IMR-90 (cell line): ENCODE measurements around the gene SPACA6. TPM values are rescaled to one million over a fixed set of nuclear protein-coding genes. Genes with fewer than 3 reads are reported as not detected.

ENCODE experiments used
- ATAC-seq: fragments of 200-7000 bp; cut with Tn5 transposase; 2 replicates; pipeline ENCODE4 v1.9.1; 2020; ENCODE audit warnings: low read depth, mild to moderate bottlenecking, moderate library complexity
- BruUV-seq: library from RNA; stranded (reverse); fragments of 400-500 nt; replicated peaks from 2 replicates; lab custom pipeline; 2021; lab: Mats Ljungman, UMichigan
- CTCF ChIA-PET: fragments of 300-600 bp; formaldehyde crosslinking; extraction: SDS; loops from one replicate; lab custom pipeline; 2021; ENCODE audit warnings: antibody characterized with exemption; lab: Yijun Ruan, JAX
- POLR2A ChIA-PET: fragments of 300-600 bp; sonication (Branson Sonifier 250); formaldehyde crosslinking; loops from one replicate; lab custom pipeline; 2022; ENCODE audit warnings: antibody characterized with exemption; ENCODE audit not compliant: unreplicated experiment; lab: Charles Lee
- DNase-seq: peaks from one replicate; pipeline ENCODE4 v3.0.0; 2013
- H2AFZ ChIP-seq: replicated peaks from 2 replicates; pipeline ENCODE3; 2013; ENCODE audit warnings: low read length, mild to moderate bottlenecking; ENCODE audit not compliant: poor library complexity
- H2AK5ac ChIP-seq: 2 replicates; pipeline ENCODE4 v1.6.1; 2013; ENCODE audit warnings: low read depth, low read length, inconsistent platforms
- H2AK9ac ChIP-seq: replicated peaks from 2 replicates; pipeline ENCODE3; 2013; ENCODE audit warnings: mild to moderate bottlenecking, low read depth, low read length, moderate library complexity; ENCODE audit not compliant: poor library complexity
- H2BK120ac ChIP-seq: 2 replicates; pipeline ENCODE4 v1.6.1; 2013; ENCODE audit warnings: low read depth, low read length, inconsistent platforms
- H2BK15ac ChIP-seq: 3 replicates; pipeline ENCODE4 v1.6.1; 2013; ENCODE audit warnings: low read depth, low read length, inconsistent platforms
- H2BK20ac ChIP-seq: 2 replicates; pipeline ENCODE4 v1.6.1; 2013; ENCODE audit warnings: low read depth, mild to moderate bottlenecking, inconsistent platforms, low read length, moderate library complexity
- H2BK5ac ChIP-seq: 2 replicates; pipeline ENCODE4 v1.6.1; 2013; ENCODE audit warnings: mild to moderate bottlenecking, low read depth, low read length, inconsistent platforms; ENCODE audit not compliant: poor library complexity, severe bottlenecking
- H3K14ac ChIP-seq: replicated peaks from 2 replicates; pipeline ENCODE4 v1.6.1; 2013; ENCODE audit warnings: low read depth, low read length, inconsistent platforms
- H3K18ac ChIP-seq: 2 replicates; pipeline ENCODE4 v1.6.1; 2013; ENCODE audit warnings: low read depth, low read length, control low read depth
- H3K23ac ChIP-seq: 2 replicates; pipeline ENCODE4 v1.6.1; 2013; ENCODE audit warnings: low read depth, low read length, inconsistent platforms
- H3K27ac ChIP-seq: 2 replicates; pipeline ENCODE4 v1.5.1; 2013; ENCODE audit warnings: mild to moderate bottlenecking, control low read depth, low read length; ENCODE audit not compliant: insufficient read depth
- H3K27me3 ChIP-seq: 2 replicates; pipeline ENCODE4 v1.6.1; 2013; ENCODE audit warnings: low read length; ENCODE audit not compliant: control insufficient read depth, insufficient read depth
- H3K36me3 ChIP-seq: 2 replicates; pipeline ENCODE4 v1.6.1; 2013; ENCODE audit warnings: low read length, mixed read lengths; ENCODE audit not compliant: control insufficient read depth, insufficient read depth
- H3K4ac ChIP-seq: 2 replicates; pipeline ENCODE4 v1.6.1; 2013; ENCODE audit warnings: low read depth, low read length, inconsistent platforms
- H3K4me1 ChIP-seq: 2 replicates; pipeline ENCODE4 v1.6.1; 2013; ENCODE audit warnings: low read length, mixed read lengths; ENCODE audit not compliant: control insufficient read depth, insufficient read depth
- H3K4me2 ChIP-seq: 2 replicates; pipeline ENCODE4 v1.6.1; 2013; ENCODE audit warnings: low read depth, mild to moderate bottlenecking, control low read depth, low read length, moderate library complexity
- H3K4me3 ChIP-seq: 2 replicates; pipeline ENCODE4 v1.5.1; 2013; ENCODE audit warnings: low read depth, mild to moderate bottlenecking, control low read depth, low read length, moderate library complexity; ENCODE audit not compliant: insufficient read depth
- H3K56ac ChIP-seq: 2 replicates; pipeline ENCODE4 v1.6.1; 2013; ENCODE audit warnings: low read length, inconsistent platforms; ENCODE audit not compliant: insufficient read depth; ENCODE audit errors: extremely low read depth
- H3K79me1 ChIP-seq, 2 experiments: 2 replicates each; pipeline ENCODE4 v1.6.1; 2013; ENCODE audit warnings: low read length in 2 of 2, inconsistent platforms in 1 of 2, low read depth in 1 of 2
- H3K9ac ChIP-seq: 2 replicates; pipeline ENCODE4 v1.6.1; 2013; ENCODE audit warnings: low read depth, low read length, control low read depth
- H3K9me1 ChIP-seq: 2 replicates; pipeline ENCODE4 v1.6.1; 2013; ENCODE audit warnings: low read length, inconsistent platforms; ENCODE audit not compliant: insufficient read depth
- H3K9me3 ChIP-seq: 2 replicates; pipeline ENCODE4 v1.6.1; 2013; ENCODE audit warnings: low read length; ENCODE audit not compliant: control insufficient read depth, insufficient read depth
- H4K20me1 ChIP-seq: 2 replicates; pipeline ENCODE4 v1.6.1; 2013; ENCODE audit warnings: low read length, inconsistent platforms; ENCODE audit not compliant: insufficient read depth
- H4K5ac ChIP-seq: 2 replicates; pipeline ENCODE4 v1.6.1; 2013; ENCODE audit warnings: mild to moderate bottlenecking, low read depth, low read length, control low read depth
- H4K8ac ChIP-seq, 2 experiments: 2 replicates each; pipeline ENCODE4 v1.6.1; 2013; ENCODE audit warnings: low read depth in 2 of 2, low read length in 2 of 2, control low read depth in 1 of 2, inconsistent platforms in 1 of 2
- H4K91ac ChIP-seq: 2 replicates; pipeline ENCODE4 v1.6.1; 2013; ENCODE audit warnings: low read depth, low read length, inconsistent platforms; ENCODE audit not compliant: insufficient read depth
- BHLHE40 ChIP-seq: fragments of 150-350 bp; IDR thresholded peaks from 2 replicates; pipeline ENCODE4 v1.6.1; 2016; ENCODE audit warnings: mild to moderate bottlenecking, low read depth, low read length
- CEBPB ChIP-seq: IDR thresholded peaks from 2 replicates; pipeline ENCODE4 v1.6.1; 2012; ENCODE audit warnings: low read depth, low read length, improper control_type of control experiment
- CHD1 ChIP-seq: IDR thresholded peaks from 2 replicates; pipeline ENCODE4 v1.6.1; 2012; ENCODE audit warnings: low read depth, low read length, improper control_type of control experiment
- FOS ChIP-seq: fragments of 150-350 bp; IDR thresholded peaks from 2 replicates; pipeline ENCODE4 v1.6.1; 2016; ENCODE audit warnings: low read depth, low read length
- MAZ ChIP-seq: IDR thresholded peaks from 2 replicates; pipeline ENCODE4 v1.6.1; 2012; ENCODE audit warnings: low read depth, mild to moderate bottlenecking, low read length, improper control_type of control experiment, moderate library complexity, borderline replicate concordance
- MXI1 ChIP-seq: IDR thresholded peaks from 2 replicates; pipeline ENCODE4 v1.6.1; 2012; ENCODE audit warnings: low read depth, mild to moderate bottlenecking, low read length, moderate library complexity, borderline replicate concordance
- NFE2L2 ChIP-seq: fragments of 150-350 bp; IDR thresholded peaks from 2 replicates; pipeline ENCODE4 v1.6.1; 2016; ENCODE audit warnings: low read depth, mild to moderate bottlenecking, low read length
- RAD21 ChIP-seq: IDR thresholded peaks from 2 replicates; pipeline ENCODE4 v1.6.1; 2012; ENCODE audit warnings: low read length, improper control_type of control experiment
- RFX5 ChIP-seq: IDR thresholded peaks from 2 replicates; pipeline ENCODE4 v1.8.0; 2012; ENCODE audit warnings: low read depth, mild to moderate bottlenecking, low read length, moderate library complexity
- SMC3 ChIP-seq: fragments of 150-350 bp; IDR thresholded peaks from 2 replicates; pipeline ENCODE4 v1.6.1; 2016; ENCODE audit warnings: low read depth, mild to moderate bottlenecking, antibody characterized with exemption, low read length, moderate library complexity
- WGBS, 2 experiments: methylation state at CpG; one replicate each; pipeline versions ENCODE4 v1.1.5 to v1.1.7; 2013; ENCODE audit warnings: missing lambda C conversion rate in 2 of 2; ENCODE audit not compliant: insufficient read length in 1 of 2; ENCODE audit errors: extremely low coverage in 2 of 2; 5-methylcytosine and 5-hydroxymethylcytosine counted together
- dilution Hi-C: fragments of 300-500 bp; cut with HindIII; formaldehyde crosslinking; loops from one replicate; pipeline ENCODE4 v1.14.3; 2018; ENCODE audit warnings: low sequenced_read_pairs; ENCODE audit not compliant: unreplicated experiment
- in situ Hi-C: fragments of 300-500 bp; cut with MboI; formaldehyde crosslinking; loops from 3 replicates; pipeline ENCODE4 v1.14.3; 2019; ENCODE audit warnings: low sequenced_read_pairs, inconsistent platforms, mixed read lengths
- intact Hi-C: fragments of 100-400 bp; cut with micrococcal nuclease; formaldehyde crosslinking; loops from 2 replicates; pipeline ENCODE4 v1.10.0; 2022
- polyA plus RNA-seq, 3 experiments: library from polyadenylated mRNA; depleted of rRNA; stranded (reverse); fragments of >200 nt; gene quantifications; 2 replicates each; pipeline ENCODE4 v1.2.3, GENCODE V29; 2012; ENCODE audit warnings: low replicate concordance in 1 of 3
- total RNA-seq: library from RNA; depleted of rRNA; stranded (reverse); fragments of >200 nt; gene quantifications from 2 replicates; pipeline ENCODE4 v1.2.3, GENCODE V29; 2012
- TF ChIP-seq, protein P1 (sequence below): fragments of 150-350 bp; IDR thresholded peaks from 2 replicates; pipeline ENCODE4 v1.6.1; 2016; ENCODE audit warnings: low read depth, mild to moderate bottlenecking, low read length, moderate library complexity, borderline replicate concordance
- TF ChIP-seq, protein P2 (sequence below): conservative IDR thresholded peaks from 2 replicates; pipeline ENCODE4 v1.5.1; 2012; ENCODE audit warnings: mild to moderate bottlenecking, low read depth, low read length, improper control_type of control experiment
- TF ChIP-seq, protein P3 (sequence below): fragments of 150-350 bp; IDR thresholded peaks from 2 replicates; pipeline ENCODE4 v1.6.1; 2017; ENCODE audit warnings: mild to moderate bottlenecking, antibody characterized with exemption, low read length, low read depth

SPACA6 gene
- total and polyA plus RNA-seq, 2 of the 4 experiments (the other 2 are of a cell fraction): 1.3 to 13.6 TPM

DNA sequence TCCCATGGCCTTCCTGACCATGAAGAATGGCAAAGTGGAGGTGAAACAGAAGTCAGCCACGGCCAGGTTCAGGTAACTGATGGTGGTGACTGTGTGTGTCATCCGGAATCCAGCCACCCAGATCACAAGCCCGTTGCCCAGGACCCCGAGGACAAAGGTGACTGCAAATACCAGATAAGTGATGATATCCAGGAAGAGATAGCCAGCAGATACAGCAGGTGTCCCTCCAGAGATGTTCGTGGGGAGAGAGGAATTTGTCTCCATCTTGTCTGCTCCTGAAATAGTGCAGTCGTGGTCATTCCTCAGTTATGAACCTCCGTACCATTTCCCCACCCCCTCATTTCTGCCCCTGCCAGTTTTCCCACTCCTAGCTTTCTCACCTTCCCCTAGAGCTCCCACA lies 53.6 kb downstream of the SPACA6 start:
- TF ChIP-seq MAZ (no peak), MXI1 (no peak), SMC3 (no peak), NFE2L2 (no peak), CHD1 (no peak), CEBPB (no peak), FOS (no peak), RAD21 (no peak), BHLHE40 (no peak), RFX5 (no peak)
- TF ChIP-seq, protein P1, sequence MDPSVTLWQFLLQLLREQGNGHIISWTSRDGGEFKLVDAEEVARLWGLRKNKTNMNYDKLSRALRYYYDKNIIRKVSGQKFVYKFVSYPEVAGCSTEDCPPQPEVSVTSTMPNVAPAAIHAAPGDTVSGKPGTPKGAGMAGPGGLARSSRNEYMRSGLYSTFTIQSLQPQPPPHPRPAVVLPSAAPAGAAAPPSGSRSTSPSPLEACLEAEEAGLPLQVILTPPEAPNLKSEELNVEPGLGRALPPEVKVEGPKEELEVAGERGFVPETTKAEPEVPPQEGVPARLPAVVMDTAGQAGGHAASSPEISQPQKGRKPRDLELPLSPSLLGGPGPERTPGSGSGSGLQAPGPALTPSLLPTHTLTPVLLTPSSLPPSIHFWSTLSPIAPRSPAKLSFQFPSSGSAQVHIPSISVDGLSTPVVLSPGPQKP: no peak
- TF ChIP-seq, protein P2, sequence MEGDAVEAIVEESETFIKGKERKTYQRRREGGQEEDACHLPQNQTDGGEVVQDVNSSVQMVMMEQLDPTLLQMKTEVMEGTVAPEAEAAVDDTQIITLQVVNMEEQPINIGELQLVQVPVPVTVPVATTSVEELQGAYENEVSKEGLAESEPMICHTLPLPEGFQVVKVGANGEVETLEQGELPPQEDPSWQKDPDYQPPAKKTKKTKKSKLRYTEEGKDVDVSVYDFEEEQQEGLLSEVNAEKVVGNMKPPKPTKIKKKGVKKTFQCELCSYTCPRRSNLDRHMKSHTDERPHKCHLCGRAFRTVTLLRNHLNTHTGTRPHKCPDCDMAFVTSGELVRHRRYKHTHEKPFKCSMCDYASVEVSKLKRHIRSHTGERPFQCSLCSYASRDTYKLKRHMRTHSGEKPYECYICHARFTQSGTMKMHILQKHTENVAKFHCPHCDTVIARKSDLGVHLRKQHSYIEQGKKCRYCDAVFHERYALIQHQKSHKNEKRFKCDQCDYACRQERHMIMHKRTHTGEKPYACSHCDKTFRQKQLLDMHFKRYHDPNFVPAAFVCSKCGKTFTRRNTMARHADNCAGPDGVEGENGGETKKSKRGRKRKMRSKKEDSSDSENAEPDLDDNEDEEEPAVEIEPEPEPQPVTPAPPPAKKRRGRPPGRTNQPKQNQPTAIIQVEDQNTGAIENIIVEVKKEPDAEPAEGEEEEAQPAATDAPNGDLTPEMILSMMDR: no peak
- TF ChIP-seq, protein P3, sequence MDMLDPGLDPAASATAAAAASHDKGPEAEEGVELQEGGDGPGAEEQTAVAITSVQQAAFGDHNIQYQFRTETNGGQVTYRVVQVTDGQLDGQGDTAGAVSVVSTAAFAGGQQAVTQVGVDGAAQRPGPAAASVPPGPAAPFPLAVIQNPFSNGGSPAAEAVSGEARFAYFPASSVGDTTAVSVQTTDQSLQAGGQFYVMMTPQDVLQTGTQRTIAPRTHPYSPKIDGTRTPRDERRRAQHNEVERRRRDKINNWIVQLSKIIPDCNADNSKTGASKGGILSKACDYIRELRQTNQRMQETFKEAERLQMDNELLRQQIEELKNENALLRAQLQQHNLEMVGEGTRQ: no peak
- H3K9ac ChIP-seq: no peak overlapping the region
- no peaks in the 10 kb centered on the region for H3K79me1 ChIP-seq
- no peaks in the 10 kb centered on the region; the same call in 1 of the 2 replicates for H3K9me3 ChIP-seq
- no peak overlapping the region for H2AK5ac ChIP-seq
- POLR2A ChIA-PET: no interaction called here
- H3K4me2 ChIP-seq: no peak overlapping the region
- no peak overlapping the region for H2BK20ac ChIP-seq
- no peak overlapping the region for H2AK9ac ChIP-seq
- no peaks in the 10 kb centered on the region for H3K9me1 ChIP-seq
- no peak overlapping the region for H3K23ac ChIP-seq
- H4K91ac ChIP-seq: no peak overlapping the region
- H2BK120ac ChIP-seq: no peak overlapping the region
- no peak overlapping the region for H3K27ac ChIP-seq
- CTCF ChIA-PET: no interaction called here
- no peak overlapping the region for H3K14ac ChIP-seq
- in situ Hi-C loops: no loop called here
- dilution Hi-C loops: no loop called here
- intact Hi-C loops: no loop called here
- no peaks in the 10 kb centered on the region for H3K4me1 ChIP-seq
- no peak for DNase-seq
- BruUV-seq: no TSS peak
- 51% methylated on average over 4 of the region's 7 CpGs; no CpG with 5 or more reads in 1 of the 2 experiments for WGBS, 2 experiments
- H2BK15ac ChIP-seq: no peak overlapping the region
- no peak overlapping the region for H4K5ac ChIP-seq
- H3K56ac ChIP-seq: no peak overlapping the region
- H3K27me3 ChIP-seq: no peaks in the 10 kb centered on the region
- H2AFZ ChIP-seq: no peak overlapping the region
- H4K8ac ChIP-seq: no peak overlapping the region
- H4K20me1 ChIP-seq: no peaks in the 10 kb centered on the region
- H2BK5ac ChIP-seq: no peak overlapping the region
- no peak overlapping the region for H3K4me3 ChIP-seq
- H3K18ac ChIP-seq: no peak overlapping the region
- ATAC-seq: no peak
- H3K36me3 ChIP-seq: no peaks in the 10 kb centered on the region
- no peak overlapping the region for H3K4ac ChIP-seq
